IMR-90 (cell line): Measurements from ENCODE around the gene PACSIN2. TPM values are rescaled to one million over a fixed set of nuclear protein-coding genes. Genes with fewer than 3 reads are reported as not detected.

Experiments used
- ATAC-seq: fragments of 200-7000 bp; cut with Tn5 transposase; 2 replicates; pipeline ENCODE4 v1.9.1; 2020; ENCODE audit warnings: low read depth, mild to moderate bottlenecking, moderate library complexity
- BruUV-seq: library from RNA; stranded (reverse); fragments of 400-500 nt; replicated peaks from 2 replicates; lab custom pipeline; 2021; lab: Mats Ljungman, UMichigan
- CTCF ChIA-PET: fragments of 300-600 bp; formaldehyde crosslinking; extraction: SDS; loops from one replicate; lab custom pipeline; 2021; ENCODE audit warnings: antibody characterized with exemption; lab: Yijun Ruan, JAX
- POLR2A ChIA-PET: fragments of 300-600 bp; sonication (Branson Sonifier 250); formaldehyde crosslinking; loops from one replicate; lab custom pipeline; 2022; ENCODE audit warnings: antibody characterized with exemption; ENCODE audit not compliant: unreplicated experiment; lab: Charles Lee
- DNase-seq: peaks from one replicate; pipeline ENCODE4 v3.0.0; 2013
- H2AFZ ChIP-seq: replicated peaks from 2 replicates; pipeline ENCODE3; 2013; ENCODE audit warnings: low read length, mild to moderate bottlenecking; ENCODE audit not compliant: poor library complexity
- H2AK5ac ChIP-seq: 2 replicates; pipeline ENCODE4 v1.6.1; 2013; ENCODE audit warnings: low read depth, low read length, inconsistent platforms
- H2AK9ac ChIP-seq: replicated peaks from 2 replicates; pipeline ENCODE3; 2013; ENCODE audit warnings: mild to moderate bottlenecking, low read depth, low read length, moderate library complexity; ENCODE audit not compliant: poor library complexity
- H2BK120ac ChIP-seq: 2 replicates; pipeline ENCODE4 v1.6.1; 2013; ENCODE audit warnings: low read depth, low read length, inconsistent platforms
- H2BK15ac ChIP-seq: 3 replicates; pipeline ENCODE4 v1.6.1; 2013; ENCODE audit warnings: low read depth, low read length, inconsistent platforms
- H2BK20ac ChIP-seq: 2 replicates; pipeline ENCODE4 v1.6.1; 2013; ENCODE audit warnings: low read depth, mild to moderate bottlenecking, inconsistent platforms, low read length, moderate library complexity
- H2BK5ac ChIP-seq: 2 replicates; pipeline ENCODE4 v1.6.1; 2013; ENCODE audit warnings: mild to moderate bottlenecking, low read depth, low read length, inconsistent platforms; ENCODE audit not compliant: poor library complexity, severe bottlenecking
- H3K14ac ChIP-seq: replicated peaks from 2 replicates; pipeline ENCODE4 v1.6.1; 2013; ENCODE audit warnings: low read depth, low read length, inconsistent platforms
- H3K18ac ChIP-seq: 2 replicates; pipeline ENCODE4 v1.6.1; 2013; ENCODE audit warnings: low read depth, low read length, control low read depth
- H3K23ac ChIP-seq: 2 replicates; pipeline ENCODE4 v1.6.1; 2013; ENCODE audit warnings: low read depth, low read length, inconsistent platforms
- H3K27ac ChIP-seq: 2 replicates; pipeline ENCODE4 v1.5.1; 2013; ENCODE audit warnings: mild to moderate bottlenecking, control low read depth, low read length; ENCODE audit not compliant: insufficient read depth
- H3K27me3 ChIP-seq: 2 replicates; pipeline ENCODE4 v1.6.1; 2013; ENCODE audit warnings: low read length; ENCODE audit not compliant: control insufficient read depth, insufficient read depth
- H3K36me3 ChIP-seq: 2 replicates; pipeline ENCODE4 v1.6.1; 2013; ENCODE audit warnings: low read length, mixed read lengths; ENCODE audit not compliant: control insufficient read depth, insufficient read depth
- H3K4ac ChIP-seq: 2 replicates; pipeline ENCODE4 v1.6.1; 2013; ENCODE audit warnings: low read depth, low read length, inconsistent platforms
- H3K4me1 ChIP-seq: 2 replicates; pipeline ENCODE4 v1.6.1; 2013; ENCODE audit warnings: low read length, mixed read lengths; ENCODE audit not compliant: control insufficient read depth, insufficient read depth
- H3K4me2 ChIP-seq: 2 replicates; pipeline ENCODE4 v1.6.1; 2013; ENCODE audit warnings: low read depth, mild to moderate bottlenecking, control low read depth, low read length, moderate library complexity
- H3K4me3 ChIP-seq: 2 replicates; pipeline ENCODE4 v1.5.1; 2013; ENCODE audit warnings: low read depth, mild to moderate bottlenecking, control low read depth, low read length, moderate library complexity; ENCODE audit not compliant: insufficient read depth
- H3K56ac ChIP-seq: 2 replicates; pipeline ENCODE4 v1.6.1; 2013; ENCODE audit warnings: low read length, inconsistent platforms; ENCODE audit not compliant: insufficient read depth; ENCODE audit errors: extremely low read depth
- H3K79me1 ChIP-seq, 2 experiments: 2 replicates each; pipeline ENCODE4 v1.6.1; 2013; ENCODE audit warnings: low read length in 2 of 2, inconsistent platforms in 1 of 2, low read depth in 1 of 2
- H3K9ac ChIP-seq: 2 replicates; pipeline ENCODE4 v1.6.1; 2013; ENCODE audit warnings: low read depth, low read length, control low read depth
- H3K9me1 ChIP-seq: 2 replicates; pipeline ENCODE4 v1.6.1; 2013; ENCODE audit warnings: low read length, inconsistent platforms; ENCODE audit not compliant: insufficient read depth
- H3K9me3 ChIP-seq: 2 replicates; pipeline ENCODE4 v1.6.1; 2013; ENCODE audit warnings: low read length; ENCODE audit not compliant: control insufficient read depth, insufficient read depth
- H4K20me1 ChIP-seq: 2 replicates; pipeline ENCODE4 v1.6.1; 2013; ENCODE audit warnings: low read length, inconsistent platforms; ENCODE audit not compliant: insufficient read depth
- H4K5ac ChIP-seq: 2 replicates; pipeline ENCODE4 v1.6.1; 2013; ENCODE audit warnings: mild to moderate bottlenecking, low read depth, low read length, control low read depth
- H4K8ac ChIP-seq, 2 experiments: 2 replicates each; pipeline ENCODE4 v1.6.1; 2013; ENCODE audit warnings: low read depth in 2 of 2, low read length in 2 of 2, control low read depth in 1 of 2, inconsistent platforms in 1 of 2
- H4K91ac ChIP-seq: 2 replicates; pipeline ENCODE4 v1.6.1; 2013; ENCODE audit warnings: low read depth, low read length, inconsistent platforms; ENCODE audit not compliant: insufficient read depth
- FOS ChIP-seq: fragments of 150-350 bp; IDR thresholded peaks from 2 replicates; pipeline ENCODE4 v1.6.1; 2016; ENCODE audit warnings: low read depth, low read length
- MXI1 ChIP-seq: IDR thresholded peaks from 2 replicates; pipeline ENCODE4 v1.6.1; 2012; ENCODE audit warnings: low read depth, mild to moderate bottlenecking, low read length, moderate library complexity, borderline replicate concordance
- WGBS, 2 experiments: methylation state at CpG; one replicate each; pipeline versions ENCODE4 v1.1.5 to v1.1.7; 2013; ENCODE audit warnings: missing lambda C conversion rate in 2 of 2; ENCODE audit not compliant: insufficient read length in 1 of 2; ENCODE audit errors: extremely low coverage in 2 of 2; 5-methylcytosine and 5-hydroxymethylcytosine counted together
- dilution Hi-C: fragments of 300-500 bp; cut with HindIII; formaldehyde crosslinking; loops from one replicate; pipeline ENCODE4 v1.14.3; 2018; ENCODE audit warnings: low sequenced_read_pairs; ENCODE audit not compliant: unreplicated experiment
- in situ Hi-C: fragments of 300-500 bp; cut with MboI; formaldehyde crosslinking; loops from 3 replicates; pipeline ENCODE4 v1.14.3; 2019; ENCODE audit warnings: low sequenced_read_pairs, inconsistent platforms, mixed read lengths
- intact Hi-C: fragments of 100-400 bp; cut with micrococcal nuclease; formaldehyde crosslinking; loops from 2 replicates; pipeline ENCODE4 v1.10.0; 2022
- polyA plus RNA-seq, 3 experiments: library from polyadenylated mRNA; depleted of rRNA; stranded (reverse); fragments of >200 nt; gene quantifications; 2 replicates each; pipeline ENCODE4 v1.2.3, GENCODE V29; 2012; ENCODE audit warnings: low replicate concordance in 1 of 3
- total RNA-seq: library from RNA; depleted of rRNA; stranded (reverse); fragments of >200 nt; gene quantifications from 2 replicates; pipeline ENCODE4 v1.2.3, GENCODE V29; 2012
- TF ChIP-seq, protein P1 (sequence below): conservative IDR thresholded peaks from 2 replicates; pipeline ENCODE4 v1.5.1; 2012; ENCODE audit warnings: mild to moderate bottlenecking, low read depth, low read length, improper control_type of control experiment
- TF ChIP-seq, protein P2 (sequence below): fragments of 150-350 bp; IDR thresholded peaks from 2 replicates; pipeline ENCODE4 v1.6.1; 2016; ENCODE audit warnings: low read depth, mild to moderate bottlenecking, low read length, moderate library complexity, borderline replicate concordance

The PACSIN2 gene
- total and polyA plus RNA-seq, 2 of the 4 experiments (the other 2 are of a cell fraction) = 85.0 to 118 TPM

DNA sequence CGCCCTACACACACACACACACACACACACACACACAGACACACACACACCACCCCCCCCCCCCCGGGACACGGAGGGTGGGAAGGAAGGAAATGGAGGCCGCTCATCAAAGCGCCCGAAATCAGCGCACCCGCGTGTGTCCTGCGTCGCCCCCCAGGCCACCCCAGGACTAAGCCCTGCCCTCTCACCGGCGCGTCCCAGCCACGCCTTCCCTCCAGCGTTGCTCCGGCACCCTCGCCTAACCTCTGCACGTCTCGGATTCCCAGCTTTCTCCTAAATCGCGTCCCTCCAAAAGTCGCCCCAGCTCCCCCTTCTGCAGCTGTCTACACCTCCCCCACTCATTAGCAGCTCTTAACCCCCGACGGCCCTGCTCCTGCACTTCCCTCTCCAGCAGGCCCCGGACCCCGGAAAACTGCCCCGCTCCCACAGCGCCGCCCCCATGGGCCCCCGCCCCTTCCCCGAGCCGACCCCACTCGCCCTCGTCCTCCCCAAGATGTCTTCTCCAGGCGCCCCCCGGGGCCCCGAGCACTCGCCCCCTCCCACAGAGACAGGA, 557 bp downstream of the PACSIN2 start:
- Histone ChIP-seq H3K4me3 (peak overlapping the region; percentile 97), H2BK120ac (no peak overlapping the region), H4K5ac (no peak overlapping the region; the same call in 1 of the 2 replicates), H2AFZ (peak overlapping the region; percentile 91), H2BK15ac (no peak overlapping the region), H2BK5ac (peak overlapping the region; percentile 14), H3K18ac (no peak overlapping the region; the same call in 1 of the 2 replicates), H3K4ac (no peak overlapping the region), H3K27me3 (no peaks in the 10 kb centered on the region), H2AK5ac (peak overlapping the region; percentile 62; the same call in 1 of the 2 replicates), H3K4me1 (peaks cover 9% of the 10 kb centered on the region), H4K91ac (no peak overlapping the region), H4K20me1 (peaks cover 36% of the 10 kb centered on the region), H3K9ac (peak overlapping the region; percentile 86), H4K8ac (no peak overlapping the region), H3K9me3 (no peaks in the 10 kb centered on the region), H2BK20ac (no peak overlapping the region), H3K9me1 (peaks cover 15% of the 10 kb centered on the region), H3K79me1 (peaks cover 12 to 38% of the 10 kb centered on the region in 2 experiments; a peak in 3 of 4 replicates), H3K56ac (no peak overlapping the region), H3K23ac (peak overlapping the region; percentile 49; the same call in 1 of the 2 replicates), H3K27ac (peak overlapping the region; percentile 48), H3K14ac (0 out of 2 replicates have a peak overlapping the region, but pooled peaks have one; percentile 7), H3K4me2 (peak overlapping the region; percentile 89), H2AK9ac (peak overlapping the region; percentile 94), H3K36me3 (no peaks in the 10 kb centered on the region)
- DNase-seq = no peak
- TF ChIP-seq, protein P1, sequence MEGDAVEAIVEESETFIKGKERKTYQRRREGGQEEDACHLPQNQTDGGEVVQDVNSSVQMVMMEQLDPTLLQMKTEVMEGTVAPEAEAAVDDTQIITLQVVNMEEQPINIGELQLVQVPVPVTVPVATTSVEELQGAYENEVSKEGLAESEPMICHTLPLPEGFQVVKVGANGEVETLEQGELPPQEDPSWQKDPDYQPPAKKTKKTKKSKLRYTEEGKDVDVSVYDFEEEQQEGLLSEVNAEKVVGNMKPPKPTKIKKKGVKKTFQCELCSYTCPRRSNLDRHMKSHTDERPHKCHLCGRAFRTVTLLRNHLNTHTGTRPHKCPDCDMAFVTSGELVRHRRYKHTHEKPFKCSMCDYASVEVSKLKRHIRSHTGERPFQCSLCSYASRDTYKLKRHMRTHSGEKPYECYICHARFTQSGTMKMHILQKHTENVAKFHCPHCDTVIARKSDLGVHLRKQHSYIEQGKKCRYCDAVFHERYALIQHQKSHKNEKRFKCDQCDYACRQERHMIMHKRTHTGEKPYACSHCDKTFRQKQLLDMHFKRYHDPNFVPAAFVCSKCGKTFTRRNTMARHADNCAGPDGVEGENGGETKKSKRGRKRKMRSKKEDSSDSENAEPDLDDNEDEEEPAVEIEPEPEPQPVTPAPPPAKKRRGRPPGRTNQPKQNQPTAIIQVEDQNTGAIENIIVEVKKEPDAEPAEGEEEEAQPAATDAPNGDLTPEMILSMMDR = no peak
- TF ChIP-seq MXI1 (peak; percentile 72; the same call in 1 of the 2 replicates), FOS (no peak)
- TF ChIP-seq, protein P2, sequence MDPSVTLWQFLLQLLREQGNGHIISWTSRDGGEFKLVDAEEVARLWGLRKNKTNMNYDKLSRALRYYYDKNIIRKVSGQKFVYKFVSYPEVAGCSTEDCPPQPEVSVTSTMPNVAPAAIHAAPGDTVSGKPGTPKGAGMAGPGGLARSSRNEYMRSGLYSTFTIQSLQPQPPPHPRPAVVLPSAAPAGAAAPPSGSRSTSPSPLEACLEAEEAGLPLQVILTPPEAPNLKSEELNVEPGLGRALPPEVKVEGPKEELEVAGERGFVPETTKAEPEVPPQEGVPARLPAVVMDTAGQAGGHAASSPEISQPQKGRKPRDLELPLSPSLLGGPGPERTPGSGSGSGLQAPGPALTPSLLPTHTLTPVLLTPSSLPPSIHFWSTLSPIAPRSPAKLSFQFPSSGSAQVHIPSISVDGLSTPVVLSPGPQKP = no peak
- ChIA-PET POLR2A (interaction anchor here (0.5 to 1.4 kb wide), 3 partner anchors 12 to 147 kb away, joined by 3 to 4 read pairs (median 4); no protein-coding TSS in a partner anchor), CTCF (interaction anchor here (0.8 kb wide), 1 partner anchor 24 kb away, joined by 3 read pairs; no protein-coding TSS in a partner anchor)
- in situ Hi-C loops = no loop called here
- ATAC-seq = peak; percentile 28
- 1% methylated on average over 20 of the region's 39 CpGs; no CpG with 5 or more reads in 1 of the 2 experiments for WGBS, 2 experiments
- dilution Hi-C loops = no loop called here
- no TSS peak for BruUV-seq
- intact Hi-C loops = loop anchor here (2.0 to 5.0 kb wide), 3 partner anchors 20 to 112 kb away; no protein-coding TSS in a partner anchor
